Loucy (cell line): Measurements from ENCODE around the gene USP7.

Experiments
- CTCF ChIP-seq: fragments of 200-600 bp; sonication (generic); conservative IDR thresholded peaks from 2 replicates; pipeline ENCODE4 v1.5.1; 2014; ENCODE audit warnings: mild to moderate bottlenecking, antibody characterized with exemption, low read length
- EZH2phosphoT487 ChIP-seq: fragments of 200-600 bp; IDR thresholded peaks from 2 replicates; pipeline ENCODE4 v1.6.1; 2018; ENCODE audit warnings: antibody characterized with exemption, mild to moderate bottlenecking, moderate library complexity, borderline replicate concordance

GRCh38 chr16:8950580-8951077, 13.1 kb downstream of the USP7 start:
- TF ChIP-seq CTCF (no peak), EZH2phosphoT487 (no peak)
